Heart left ventricle (tissue), 13 donors: ENCODE measurements around the gene FBXL3.

ENCODE experiments used
- POLR2A ChIP-seq, 2 donors: fragments of 450-650 bp; IDR thresholded peaks; one replicate each; pipeline ENCODE4 v1.6.1; 2017; ENCODE audit warnings: antibody characterized with exemption in 2 of 2, mild to moderate bottlenecking in 2 of 2, moderate library complexity in 2 of 2
- TF ChIP-seq, protein P1 (sequence below), 12 donors: fragments of 200-600 bp; sonication (generic) in 4 of 12; IDR thresholded peaks; one replicate each; pipeline versions ENCODE4 v1.5.0 to v1.8.0; 2018 to 2022; ENCODE audit warnings: antibody characterized with exemption in 12 of 12, mild to moderate bottlenecking in 5 of 12
- donor health status: ischemic (EF 13 %, LVEDD 7.1; RV severe dilation, severe dysfunction).
- donor health status: DM: no; HTN: yes; CAD: no.
- donor health status: DM: no; HTN: no; CAD: no.
- donor health status: ischemic (EF 25% LVEDD 6.9; RV normal size, moderate dysfunction).
- donor health status: ischemic (EF 25% LVEDD 5.7; RV mildly dilated, moderate dysfunction).
- donor health status: ischemic (EF 35%, LVEDD 5.7; RV mildly dilated, moderate dysfunction).
- donor health status: nonischemic (EF 11% LVEDD 7.7; RV severe dilation, severe dysfunction).
- donor health status: DM: yes; HTN: yes; CAD: no.
- donor health status: PGD.
- donor health status: ischemic (EF 29% LVEDD 5.4; RV normal size, mild dysfunction).
- donor health status: nonischemic (EF 23%, LVEDD 6.1; RV moderate dilation, normal function).

GRCh38 chr13:76969488-76970365 is 57.2 kb downstream of the FBXL3 start:
- no peak for TF ChIP-seq POLR2A (IDR thresholded peaks at IDR 0.05)
- TF ChIP-seq, protein P1, sequence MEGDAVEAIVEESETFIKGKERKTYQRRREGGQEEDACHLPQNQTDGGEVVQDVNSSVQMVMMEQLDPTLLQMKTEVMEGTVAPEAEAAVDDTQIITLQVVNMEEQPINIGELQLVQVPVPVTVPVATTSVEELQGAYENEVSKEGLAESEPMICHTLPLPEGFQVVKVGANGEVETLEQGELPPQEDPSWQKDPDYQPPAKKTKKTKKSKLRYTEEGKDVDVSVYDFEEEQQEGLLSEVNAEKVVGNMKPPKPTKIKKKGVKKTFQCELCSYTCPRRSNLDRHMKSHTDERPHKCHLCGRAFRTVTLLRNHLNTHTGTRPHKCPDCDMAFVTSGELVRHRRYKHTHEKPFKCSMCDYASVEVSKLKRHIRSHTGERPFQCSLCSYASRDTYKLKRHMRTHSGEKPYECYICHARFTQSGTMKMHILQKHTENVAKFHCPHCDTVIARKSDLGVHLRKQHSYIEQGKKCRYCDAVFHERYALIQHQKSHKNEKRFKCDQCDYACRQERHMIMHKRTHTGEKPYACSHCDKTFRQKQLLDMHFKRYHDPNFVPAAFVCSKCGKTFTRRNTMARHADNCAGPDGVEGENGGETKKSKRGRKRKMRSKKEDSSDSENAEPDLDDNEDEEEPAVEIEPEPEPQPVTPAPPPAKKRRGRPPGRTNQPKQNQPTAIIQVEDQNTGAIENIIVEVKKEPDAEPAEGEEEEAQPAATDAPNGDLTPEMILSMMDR (IDR thresholded peaks at IDR 0.05), result no peak
